WTC11 (cell line): Measurements from ENCODE around the gene PLPPR3.

ENCODE experiments used
- TEAD4 ChIP-seq: sonication (generic); formaldehyde crosslinking; IDR thresholded peaks from 2 replicates; pipeline ENCODE4 v1.8.0; 2022; ENCODE audit warnings: mild to moderate bottlenecking, missing genetic modification reagents
- TF ChIP-seq, protein P1 (sequence below): sonication (generic); formaldehyde crosslinking; IDR thresholded peaks from 2 replicates; pipeline ENCODE4 v1.8.1; 2023; ENCODE audit warnings: mild to moderate bottlenecking, missing genetic modification reagents, borderline replicate concordance
- TF ChIP-seq, protein P2 (sequence below): fragments of 200-600 bp; IDR thresholded peaks from 2 replicates; pipeline ENCODE4 v1.8.0; 2022; ENCODE audit warnings: antibody characterized with exemption
- TF ChIP-seq, protein P3 (sequence below): sonication (generic); formaldehyde crosslinking; IDR thresholded peaks from 2 replicates; pipeline ENCODE4 v1.8.0; 2022; ENCODE audit warnings: mild to moderate bottlenecking, missing genetic modification reagents

- TF ChIP-seq, protein P1, sequence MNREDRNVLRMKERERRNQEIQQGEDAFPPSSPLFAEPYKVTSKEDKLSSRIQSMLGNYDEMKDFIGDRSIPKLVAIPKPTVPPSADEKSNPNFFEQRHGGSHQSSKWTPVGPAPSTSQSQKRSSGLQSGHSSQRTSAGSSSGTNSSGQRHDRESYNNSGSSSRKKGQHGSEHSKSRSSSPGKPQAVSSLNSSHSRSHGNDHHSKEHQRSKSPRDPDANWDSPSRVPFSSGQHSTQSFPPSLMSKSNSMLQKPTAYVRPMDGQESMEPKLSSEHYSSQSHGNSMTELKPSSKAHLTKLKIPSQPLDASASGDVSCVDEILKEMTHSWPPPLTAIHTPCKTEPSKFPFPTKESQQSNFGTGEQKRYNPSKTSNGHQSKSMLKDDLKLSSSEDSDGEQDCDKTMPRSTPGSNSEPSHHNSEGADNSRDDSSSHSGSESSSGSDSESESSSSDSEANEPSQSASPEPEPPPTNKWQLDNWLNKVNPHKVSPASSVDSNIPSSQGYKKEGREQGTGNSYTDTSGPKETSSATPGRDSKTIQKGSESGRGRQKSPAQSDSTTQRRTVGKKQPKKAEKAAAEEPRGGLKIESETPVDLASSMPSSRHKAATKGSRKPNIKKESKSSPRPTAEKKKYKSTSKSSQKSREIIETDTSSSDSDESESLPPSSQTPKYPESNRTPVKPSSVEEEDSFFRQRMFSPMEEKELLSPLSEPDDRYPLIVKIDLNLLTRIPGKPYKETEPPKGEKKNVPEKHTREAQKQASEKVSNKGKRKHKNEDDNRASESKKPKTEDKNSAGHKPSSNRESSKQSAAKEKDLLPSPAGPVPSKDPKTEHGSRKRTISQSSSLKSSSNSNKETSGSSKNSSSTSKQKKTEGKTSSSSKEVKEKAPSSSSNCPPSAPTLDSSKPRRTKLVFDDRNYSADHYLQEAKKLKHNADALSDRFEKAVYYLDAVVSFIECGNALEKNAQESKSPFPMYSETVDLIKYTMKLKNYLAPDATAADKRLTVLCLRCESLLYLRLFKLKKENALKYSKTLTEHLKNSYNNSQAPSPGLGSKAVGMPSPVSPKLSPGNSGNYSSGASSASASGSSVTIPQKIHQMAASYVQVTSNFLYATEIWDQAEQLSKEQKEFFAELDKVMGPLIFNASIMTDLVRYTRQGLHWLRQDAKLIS = no peak
- TF ChIP-seq, protein P2, sequence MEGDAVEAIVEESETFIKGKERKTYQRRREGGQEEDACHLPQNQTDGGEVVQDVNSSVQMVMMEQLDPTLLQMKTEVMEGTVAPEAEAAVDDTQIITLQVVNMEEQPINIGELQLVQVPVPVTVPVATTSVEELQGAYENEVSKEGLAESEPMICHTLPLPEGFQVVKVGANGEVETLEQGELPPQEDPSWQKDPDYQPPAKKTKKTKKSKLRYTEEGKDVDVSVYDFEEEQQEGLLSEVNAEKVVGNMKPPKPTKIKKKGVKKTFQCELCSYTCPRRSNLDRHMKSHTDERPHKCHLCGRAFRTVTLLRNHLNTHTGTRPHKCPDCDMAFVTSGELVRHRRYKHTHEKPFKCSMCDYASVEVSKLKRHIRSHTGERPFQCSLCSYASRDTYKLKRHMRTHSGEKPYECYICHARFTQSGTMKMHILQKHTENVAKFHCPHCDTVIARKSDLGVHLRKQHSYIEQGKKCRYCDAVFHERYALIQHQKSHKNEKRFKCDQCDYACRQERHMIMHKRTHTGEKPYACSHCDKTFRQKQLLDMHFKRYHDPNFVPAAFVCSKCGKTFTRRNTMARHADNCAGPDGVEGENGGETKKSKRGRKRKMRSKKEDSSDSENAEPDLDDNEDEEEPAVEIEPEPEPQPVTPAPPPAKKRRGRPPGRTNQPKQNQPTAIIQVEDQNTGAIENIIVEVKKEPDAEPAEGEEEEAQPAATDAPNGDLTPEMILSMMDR = no peak
- TF ChIP-seq TEAD4 (CRISPR knock-in tag) = no peak
- TF ChIP-seq, protein P3, sequence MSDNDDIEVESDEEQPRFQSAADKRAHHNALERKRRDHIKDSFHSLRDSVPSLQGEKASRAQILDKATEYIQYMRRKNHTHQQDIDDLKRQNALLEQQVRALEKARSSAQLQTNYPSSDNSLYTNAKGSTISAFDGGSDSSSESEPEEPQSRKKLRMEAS (CRISPR knock-in tag) = no peak
These were observed 15.9 kb downstream of the PLPPR3 start for GRCh38 chr19:805600-806550.
